HEK293T (cell line): ENCODE data around the gene RAMACL.

ENCODE experiments used
- ELF4 ChIP-seq: fragments of 450-650 bp; IDR thresholded peaks from 2 replicates; pipeline ENCODE4 v1.6.1; 2017; ENCODE audit warnings: antibody characterized with exemption
- SUZ12 ChIP-seq: fragments of 450-650 bp; IDR thresholded peaks from 2 replicates; pipeline ENCODE4 v1.6.1; 2016; ENCODE audit warnings: mild to moderate bottlenecking
- TARDBP ChIP-seq: fragments of 450-650 bp; IDR thresholded peaks from 2 replicates; pipeline ENCODE4 v1.6.1; 2016

DNA sequence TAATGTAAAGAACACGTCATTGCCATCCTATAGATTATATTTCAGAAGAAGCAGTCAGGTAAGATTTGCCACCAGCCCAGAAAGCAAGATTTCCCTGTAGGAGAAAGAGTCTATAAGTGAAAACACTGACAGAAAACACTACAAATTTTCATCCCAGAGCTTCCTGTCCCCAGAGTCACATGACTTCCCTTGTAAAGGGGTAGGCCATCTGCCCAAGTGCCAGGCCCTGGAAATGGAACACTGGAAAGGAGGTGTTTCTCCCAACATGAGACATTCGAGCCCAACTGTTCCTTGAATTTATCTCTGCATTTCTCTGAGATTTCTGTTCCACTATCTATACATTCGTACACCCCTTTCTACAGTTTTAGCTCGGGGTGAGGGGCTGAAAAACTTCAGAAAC, 46.9 kb downstream of the RAMACL start:
- TF ChIP-seq SUZ12 (no peak), ELF4 (no peak), TARDBP (no peak)
